Right atrium auricular region (tissue), 2 donors: ENCODE results near the gene HS6ST3. TPM values are rescaled to one million over a fixed set of nuclear protein-coding genes. Genes with fewer than 3 reads are reported as not detected.

ENCODE experiments used
- DNase-seq: peaks from one replicate; pipeline ENCODE4 v3.0.0-alpha.2; 2019; ENCODE audit warnings: low spot score
- H3K27ac ChIP-seq, 2 donors: fragments of 200-600 bp; sonication (generic); 1 replicate in 1 of 2; 2 replicates in 1 of 2; pipeline ENCODE4 v1.5.1; 2016 to 2019
- H3K27me3 ChIP-seq, 2 donors: fragments of 200-600 bp; sonication (generic); one replicate each; pipeline versions ENCODE4 v1.5.1 to v1.6.0; 2017 to 2019
- H3K36me3 ChIP-seq: fragments of 200-600 bp; sonication (generic); one replicate; pipeline ENCODE4 v1.5.1; 2016
- H3K4me1 ChIP-seq, 2 donors: fragments of 200-600 bp; sonication (generic); one replicate each; pipeline versions ENCODE4 v1.5.1 to v1.6.0; 2017 to 2019
- H3K4me3 ChIP-seq, 2 donors: fragments of 200-600 bp; sonication (generic); 1 replicate in 1 of 2; 2 replicates in 1 of 2; pipeline ENCODE4 v1.5.1; 2017 to 2019; ENCODE audit warnings: mild to moderate bottlenecking in 1 of 2, moderate library complexity in 1 of 2
- H3K9me3 ChIP-seq, 2 donors: fragments of 200-600 bp; sonication (generic); one replicate each; pipeline ENCODE4 v1.5.1; 2019
- CTCF ChIP-seq, 2 donors: fragments of 200-600 bp; sonication (generic); IDR thresholded peaks; one replicate each; pipeline ENCODE4 v1.5.1; 2019; ENCODE audit warnings: antibody characterized with exemption in 2 of 2
- total RNA-seq, 2 donors: library from RNA; depleted of rRNA; stranded (reverse); fragments of >200 nt; gene quantifications; one replicate each; pipeline ENCODE4 v1.1.0, GENCODE V29; 2016

Gene HS6ST3
- total RNA-seq, 2 donors from 2014 or later = 0.59 to 3.1 TPM

GRCh38 chr13:96677029-96677428, 587.1 kb downstream of the HS6ST3 start:
- no peak for TF ChIP-seq CTCF (IDR thresholded peaks at IDR 0.05)
- Histone ChIP-seq H3K27me3 (no peaks in the 10 kb centered on the region), H3K4me3 (no peak overlapping the region), H3K9me3 (no peaks in the 10 kb centered on the region), H3K36me3 (no peaks in the 10 kb centered on the region), H3K27ac (no peak overlapping the region), H3K4me1 (no peaks in the 10 kb centered on the region)
- DNase-seq = no peak

- no peaks in the 10 kb centered on the region for H3K4me1 ChIP-seq
- DNase-seq = no peak
- no peak for TF ChIP-seq CTCF (IDR thresholded peaks at IDR 0.05)
- H3K27ac ChIP-seq = no peak overlapping the region
- no peaks in the 10 kb centered on the region for H3K9me3 ChIP-seq
- H3K36me3 ChIP-seq = no peaks in the 10 kb centered on the region
- H3K27me3 ChIP-seq = no peaks in the 10 kb centered on the region
- no peak overlapping the region for H3K4me3 ChIP-seq
These were observed 588.9 kb downstream of the HS6ST3 start for GRCh38 chr13:96678801-96679200.

- Histone ChIP-seq H3K27me3 (no peaks in the 10 kb centered on the region), H3K36me3 (no peaks in the 10 kb centered on the region)
- TF ChIP-seq CTCF (IDR thresholded peaks at IDR 0.05) = no peak
These were observed 591.0 kb downstream of the HS6ST3 start for GRCh38 chr13:96680898-96681297.

GRCh38 chr13:96681766-96682165, 591.9 kb downstream of the HS6ST3 start:
- H3K27ac ChIP-seq = no peak overlapping the region
- H3K27me3 ChIP-seq = no peaks in the 10 kb centered on the region
- H3K4me3 ChIP-seq = no peak overlapping the region
- no peak for DNase-seq
- no peaks in the 10 kb centered on the region for H3K9me3 ChIP-seq
- no peaks in the 10 kb centered on the region for H3K4me1 ChIP-seq
- H3K36me3 ChIP-seq = no peaks in the 10 kb centered on the region
- no peak for TF ChIP-seq CTCF (IDR thresholded peaks at IDR 0.05)

More at GRCh38 chr13:96680898-96681297, 591.0 kb downstream of the HS6ST3 start:
- Histone ChIP-seq H3K27ac (no peak overlapping the region), H3K9me3 (no peaks in the 10 kb centered on the region), H3K4me1 (no peaks in the 10 kb centered on the region), H3K4me3 (no peak overlapping the region)
- DNase-seq = no peak

GRCh38 chr13:96684469-96684868, 594.6 kb downstream of the HS6ST3 start:
- H3K27me3 ChIP-seq = no peaks in the 10 kb centered on the region
- no peak for TF ChIP-seq CTCF (IDR thresholded peaks at IDR 0.05)
- no peaks in the 10 kb centered on the region for H3K4me1 ChIP-seq
- H3K4me3 ChIP-seq = no peak overlapping the region
- no peak for DNase-seq
- no peak overlapping the region for H3K27ac ChIP-seq
- no peaks in the 10 kb centered on the region for H3K36me3 ChIP-seq
- H3K9me3 ChIP-seq = no peaks in the 10 kb centered on the region

- H3K27me3 ChIP-seq = no peaks in the 10 kb centered on the region
- no peak overlapping the region for H3K27ac ChIP-seq
- H3K4me3 ChIP-seq = no peak overlapping the region
- no peaks in the 10 kb centered on the region for H3K9me3 ChIP-seq
- H3K36me3 ChIP-seq = no peaks in the 10 kb centered on the region
- no peak for TF ChIP-seq CTCF (IDR thresholded peaks at IDR 0.05)
- H3K4me1 ChIP-seq = no peaks in the 10 kb centered on the region
- no peak for DNase-seq
These were observed 595.0 kb downstream of the HS6ST3 start for GRCh38 chr13:96684907-96685306.
